Measurements from ENCODE around the gene MAP4K4. TPM values are rescaled to one million over a fixed set of nuclear protein-coding genes. Genes with fewer than 3 reads are reported as not detected.

Gene MAP4K4
- total and polyA plus RNA-seq, 2 of the 13 experiments (the other 11 are each of a cell fraction or from before 2014, with no cell fraction given) = 105 to 264 TPM

- TF ChIP-seq ZFX (CRISPR knock-in tag; IDR thresholded peaks at IDR 0.05; ENCODE audit: low read depth) = peak; percentile 33; the same call in 1 of the 2 replicates
- no peak for TF ChIP-seq NAIF1 (CRISPR knock-in tag; IDR thresholded peaks at IDR 0.05; ENCODE audit: borderline replicate concordance)
- no peak for TF ChIP-seq TEF (CRISPR knock-in tag; IDR thresholded peaks at IDR 0.05)
- no peak for TF ChIP-seq ZFP1 (CRISPR knock-in tag; IDR thresholded peaks at IDR 0.05)
- no peak for TF ChIP-seq ZNF772 (CRISPR knock-in tag; IDR thresholded peaks at IDR 0.05)
- peak; percentile 59 for TF ChIP-seq RAD21 (CRISPR knock-in tag; IDR thresholded peaks at IDR 0.05)
- TF ChIP-seq TGIF2 (CRISPR knock-in tag; IDR thresholded peaks at IDR 0.05) = no peak
- 0 out of 2 replicates have a peak, but pooled peaks have one; percentile 17 for TF ChIP-seq TARDBP (CRISPR knock-in tag; IDR thresholded peaks at IDR 0.05)
- TF ChIP-seq CREB1 (IDR thresholded peaks at IDR 0.05) = no peak
- TF ChIP-seq CREB1 (CRISPR knock-in tag; IDR thresholded peaks at IDR 0.05) = peak; percentile 16; the same call in 1 of the 2 replicates
- no peak for TF ChIP-seq MNT (IDR thresholded peaks at IDR 0.05)
- TF ChIP-seq ZNF652 (CRISPR knock-in tag; IDR thresholded peaks at IDR 0.05; ENCODE audit: borderline replicate concordance, low read depth) = peak; percentile 13; the same call in 1 of the 2 replicates
Observed at GRCh38 chr2:101883860-101884259, 186.4 kb downstream of the MAP4K4 start (continued).

GRCh38 chr2:101884423-101884822 lies 186.9 kb downstream of the MAP4K4 start:
- Histone ChIP-seq H2AFZ (ENCODE audit: low read length) (no peak overlapping the region), H3K79me2 (ENCODE audit: insufficient read depth, low read length) (no peaks in the 10 kb centered on the region), H3K27me3 (ENCODE audit: control insufficient read depth in 1 of 2, insufficient read depth in 2 of 2, low read length in 2 of 2) (no peaks in the 10 kb centered on the region), H3K4me3 (replicated peaks in 1 of 3; ENCODE audit: insufficient read depth in 1 of 3, low read depth in 2 of 3, low read length in 3 of 3) (no peak overlapping the region), H4K20me1 (ENCODE audit: insufficient read depth, low read length) (peaks cover 7% of the 10 kb centered on the region), H3K4me1 (ENCODE audit: insufficient read depth, low read length) (no peaks in the 10 kb centered on the region), H3K9ac (ENCODE audit: insufficient read depth, low read depth, low read length) (no peak overlapping the region), H3K9me3 (ENCODE audit: low read length) (no peaks in the 10 kb centered on the region), H3K36me3 (replicated peaks in 1 of 2; ENCODE audit: control insufficient read depth in 1 of 2, insufficient read depth in 2 of 2, low read length in 2 of 2) (peaks cover 29 to 86% of the 10 kb centered on the region in 2 experiments), H3K4me2 (ENCODE audit: low read depth, low read length) (no peak overlapping the region), H3K27ac (ENCODE audit: extremely low read length, insufficient read depth, low read length) (no peak overlapping the region)
- intact Hi-C loops (cut with micrococcal nuclease; ENCODE audit: unreplicated experiment) (loop anchor here (1.0 to 10.0 kb wide), 5 partner anchors 77 to 568 kb away; partner anchors contain the start of gene IL18R1), in situ Hi-C loops (cut with HindIII; ENCODE audit: extremely low pct_ligation_motif_present, low pct_unique_long_range_greater_than_20kb) (loop anchor here (10.0 kb wide), 1 partner anchor 350 kb away; no protein-coding TSS in a partner anchor)
- no peak for ATAC-seq
- whole genome bisulfite sequencing (ENCODE audit: low lambda C conversion rate) = 97% methylated on average over 2 of the region's 2 CpGs
- TF ChIP-seq HNRNPH1 (optimal IDR thresholded peaks at IDR 0.05; ENCODE audit: low read depth, low read length) (no peak), POLR2A (IDR thresholded peaks at IDR 0.05; ENCODE audit: insufficient read depth in 1 of 2, low read depth in 2 of 2, low read length in 2 of 2) (0 out of 4 replicates have a peak, but pooled peaks of 1 of the 2 experiments have one; percentile 5), ZNF720 (CRISPR knock-in tag; IDR thresholded peaks at IDR 0.05) (no peak)
- ChIA-PET POLR2A (no interaction called here), CTCF (ENCODE audit: low intra/inter-chr PET ratio, low total read pairs) (interaction anchor here (1.2 to 1.6 kb wide), 4 partner anchors 357 to 565 kb away, joined by 5 to 10 read pairs (median 7); partner anchors contain the start of gene IL18R1)
- no peak for DNase-seq (ENCODE audit: low spot score)
- FAIRE-seq = no peak
- BruUV-seq (replicated peaks) = no TSS peak
